ENCODE data around the gene SHROOM2.
"Not testable (repeated sequence)": the region's sequence is repeated elsewhere in the genome, so short reads cannot be mapped to it uniquely, and the experiment has no call there.

SHROOM2 gene, protein sequence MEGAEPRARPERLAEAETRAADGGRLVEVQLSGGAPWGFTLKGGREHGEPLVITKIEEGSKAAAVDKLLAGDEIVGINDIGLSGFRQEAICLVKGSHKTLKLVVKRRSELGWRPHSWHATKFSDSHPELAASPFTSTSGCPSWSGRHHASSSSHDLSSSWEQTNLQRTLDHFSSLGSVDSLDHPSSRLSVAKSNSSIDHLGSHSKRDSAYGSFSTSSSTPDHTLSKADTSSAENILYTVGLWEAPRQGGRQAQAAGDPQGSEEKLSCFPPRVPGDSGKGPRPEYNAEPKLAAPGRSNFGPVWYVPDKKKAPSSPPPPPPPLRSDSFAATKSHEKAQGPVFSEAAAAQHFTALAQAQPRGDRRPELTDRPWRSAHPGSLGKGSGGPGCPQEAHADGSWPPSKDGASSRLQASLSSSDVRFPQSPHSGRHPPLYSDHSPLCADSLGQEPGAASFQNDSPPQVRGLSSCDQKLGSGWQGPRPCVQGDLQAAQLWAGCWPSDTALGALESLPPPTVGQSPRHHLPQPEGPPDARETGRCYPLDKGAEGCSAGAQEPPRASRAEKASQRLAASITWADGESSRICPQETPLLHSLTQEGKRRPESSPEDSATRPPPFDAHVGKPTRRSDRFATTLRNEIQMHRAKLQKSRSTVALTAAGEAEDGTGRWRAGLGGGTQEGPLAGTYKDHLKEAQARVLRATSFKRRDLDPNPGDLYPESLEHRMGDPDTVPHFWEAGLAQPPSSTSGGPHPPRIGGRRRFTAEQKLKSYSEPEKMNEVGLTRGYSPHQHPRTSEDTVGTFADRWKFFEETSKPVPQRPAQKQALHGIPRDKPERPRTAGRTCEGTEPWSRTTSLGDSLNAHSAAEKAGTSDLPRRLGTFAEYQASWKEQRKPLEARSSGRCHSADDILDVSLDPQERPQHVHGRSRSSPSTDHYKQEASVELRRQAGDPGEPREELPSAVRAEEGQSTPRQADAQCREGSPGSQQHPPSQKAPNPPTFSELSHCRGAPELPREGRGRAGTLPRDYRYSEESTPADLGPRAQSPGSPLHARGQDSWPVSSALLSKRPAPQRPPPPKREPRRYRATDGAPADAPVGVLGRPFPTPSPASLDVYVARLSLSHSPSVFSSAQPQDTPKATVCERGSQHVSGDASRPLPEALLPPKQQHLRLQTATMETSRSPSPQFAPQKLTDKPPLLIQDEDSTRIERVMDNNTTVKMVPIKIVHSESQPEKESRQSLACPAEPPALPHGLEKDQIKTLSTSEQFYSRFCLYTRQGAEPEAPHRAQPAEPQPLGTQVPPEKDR (N-terminal part only)

DNA sequence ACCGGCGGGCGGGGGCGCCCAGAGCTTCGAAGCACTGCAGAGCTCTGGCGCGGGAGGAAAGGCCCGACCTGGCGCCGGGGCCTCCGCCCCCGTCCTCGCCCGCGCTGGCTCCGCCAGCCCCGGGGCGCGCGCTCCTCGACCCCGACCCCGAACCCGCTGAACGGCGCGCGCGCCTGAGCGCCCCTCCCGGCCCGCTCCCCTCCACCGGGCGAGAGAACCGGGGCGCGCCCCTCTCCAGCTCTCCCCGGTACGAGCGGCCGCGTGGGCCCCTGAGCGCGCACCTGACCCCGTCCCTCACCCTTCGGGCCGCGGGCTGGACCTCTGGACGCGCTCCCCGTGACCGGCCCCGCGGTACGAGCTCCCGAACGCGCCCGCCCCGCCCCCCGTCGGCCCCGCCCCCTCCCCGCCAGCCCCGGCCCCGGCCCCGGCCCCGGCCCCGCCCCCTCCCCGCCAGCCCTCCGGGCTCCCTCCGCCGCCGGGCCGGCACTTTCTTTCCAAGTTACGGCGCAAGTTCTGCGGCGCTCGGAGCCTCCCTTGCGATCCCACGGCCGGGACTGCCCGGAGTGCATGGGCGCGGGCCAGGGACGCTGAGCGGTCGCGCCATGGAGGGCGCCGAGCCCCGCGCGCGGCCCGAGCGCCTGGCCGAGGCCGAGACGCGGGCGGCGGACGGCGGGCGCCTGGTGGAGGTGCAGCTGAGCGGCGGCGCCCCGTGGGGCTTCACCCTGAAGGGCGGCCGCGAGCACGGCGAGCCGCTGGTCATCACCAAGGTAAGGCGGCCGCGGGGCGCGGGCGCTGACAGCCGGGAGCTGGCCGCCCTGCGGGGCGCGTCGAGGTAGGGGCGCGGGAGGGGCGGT is at the start of gene SHROOM2:
Gene SHROOM2, plus strand, starts transcription at position 486 of the 854 bp plus-strand sequence. Its CDS starts 117 bp downstream, at position 603.
- no peak for DNase-seq

DNA sequence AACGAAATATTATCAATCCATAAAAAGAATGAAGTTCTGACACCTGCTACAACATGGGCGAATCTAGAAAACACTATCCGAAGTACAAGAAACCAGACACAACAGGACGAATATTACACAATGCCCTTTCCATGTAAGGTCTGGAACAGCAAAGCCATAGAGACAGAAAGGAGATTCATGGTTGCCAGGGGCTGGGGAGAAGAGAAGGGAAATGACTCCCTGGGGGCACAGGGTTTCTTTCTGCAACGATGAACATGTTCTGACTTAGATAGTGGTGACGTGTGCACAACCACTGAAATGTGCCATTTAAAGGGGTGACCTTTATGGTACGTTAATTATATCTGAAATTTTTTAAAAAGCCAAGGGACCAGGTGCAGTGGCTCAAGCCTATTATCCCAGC is 48.9 kb upstream of the SHROOM2 start:
- DNase-seq: no peak

DNA sequence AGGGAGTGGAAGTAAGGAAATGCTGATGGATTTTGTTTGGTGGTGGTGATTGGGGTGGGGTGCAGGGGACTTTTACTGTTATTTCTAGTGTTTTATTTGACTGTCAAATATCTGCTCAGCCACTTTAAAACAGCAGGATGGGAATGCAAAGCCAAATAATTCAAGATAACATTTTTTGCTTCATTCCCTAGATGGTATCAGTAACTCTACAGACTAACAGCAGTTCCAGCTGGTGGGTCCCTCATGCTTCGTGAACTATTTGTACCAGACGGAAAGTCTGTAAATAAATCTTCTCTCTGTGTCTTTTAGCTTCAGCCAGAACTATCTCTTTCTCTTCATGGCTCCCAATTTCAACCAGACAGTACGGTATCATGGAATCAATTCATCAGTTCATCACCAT is 48.1 kb upstream of the SHROOM2 start:
- DNase-seq: no peak

DNA sequence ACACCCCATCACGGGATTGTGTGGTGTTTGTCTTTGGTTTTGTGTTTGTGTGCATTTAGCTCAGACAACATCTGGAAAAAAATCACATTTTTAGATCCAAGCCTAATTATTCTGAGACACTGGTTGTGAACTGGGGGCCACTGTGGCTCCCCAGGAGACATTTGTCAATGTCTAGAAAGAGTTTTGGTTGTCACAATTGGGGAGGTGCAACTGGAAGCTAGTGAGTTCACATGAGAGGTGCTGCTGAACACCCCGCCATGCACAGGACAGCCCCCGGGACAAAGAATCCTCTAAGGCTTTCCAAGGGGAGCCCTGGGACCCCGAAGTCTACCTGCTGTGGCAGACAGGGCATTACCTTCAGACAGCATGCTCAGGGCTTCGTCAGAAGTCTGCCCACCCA is 47.1 kb upstream of the SHROOM2 start:
- DNase-seq: no peak

DNA sequence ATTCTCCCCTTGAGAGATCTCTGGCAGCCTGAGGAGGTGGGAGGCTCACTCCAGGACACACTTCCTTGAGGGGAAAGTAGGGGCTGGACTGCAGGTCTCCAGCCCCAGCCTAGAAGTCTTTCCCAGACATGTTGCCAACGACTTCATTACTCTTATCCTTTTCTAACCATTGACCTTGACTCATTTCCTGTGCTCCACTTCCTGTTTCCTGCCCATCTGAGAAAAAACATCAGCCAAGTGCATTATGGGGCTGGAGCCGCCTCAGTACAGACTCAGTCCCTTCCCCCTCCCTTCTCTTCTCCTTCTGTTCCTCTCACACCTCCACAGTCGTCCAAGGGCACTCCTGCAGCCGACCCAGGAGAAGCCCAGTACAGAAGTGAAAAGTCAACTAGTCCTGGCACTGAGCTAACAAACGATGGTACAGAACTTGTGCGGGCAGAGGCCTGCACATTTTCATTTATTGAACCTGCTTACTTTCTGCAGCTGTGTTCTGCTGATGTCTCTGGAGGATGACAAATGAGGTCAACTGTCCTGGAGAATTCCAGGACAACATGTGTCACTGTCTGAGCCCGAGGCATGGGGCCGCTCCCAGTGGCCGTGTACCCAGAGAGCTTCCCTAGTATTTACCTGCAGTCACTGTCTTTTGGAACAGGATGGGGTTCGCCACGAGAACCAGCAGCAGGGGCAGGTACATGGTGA is 40.7 kb upstream of the SHROOM2 start:
- no peak for DNase-seq

DNA sequence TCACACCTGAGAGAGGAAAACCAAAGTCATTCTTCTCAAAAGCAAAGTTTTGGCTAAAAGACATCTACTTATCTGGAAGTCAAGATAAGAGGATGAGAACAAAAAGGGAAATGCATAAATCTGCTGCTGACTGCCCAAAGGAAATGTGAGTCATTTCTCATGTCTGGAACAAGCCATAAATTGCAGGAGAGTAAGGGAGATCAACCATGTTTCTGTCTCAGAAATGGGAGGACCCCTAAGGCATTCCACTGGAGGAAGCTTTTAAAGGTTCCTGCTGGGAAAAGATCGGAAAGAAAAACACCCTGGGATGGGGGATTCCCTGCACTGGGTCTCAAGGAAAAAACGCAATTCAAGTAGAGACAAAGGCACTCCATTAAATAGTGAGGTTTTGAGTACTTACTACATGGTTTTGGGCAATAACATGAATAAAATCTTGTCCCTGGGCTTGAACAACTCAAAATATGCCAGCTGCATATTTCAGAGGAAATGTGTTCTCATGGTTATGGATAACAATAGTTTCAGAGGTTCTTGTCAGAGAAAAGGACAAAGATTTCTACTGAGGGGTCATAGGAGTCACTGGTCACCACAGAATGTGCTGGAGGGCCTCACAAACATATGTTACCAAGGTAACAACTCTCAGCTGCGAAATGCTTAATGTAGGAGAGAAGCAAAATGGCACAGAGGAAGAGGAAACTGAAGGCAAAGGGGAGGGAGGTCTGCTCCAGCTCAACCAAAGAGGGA is 39.9 kb upstream of the SHROOM2 start:
- no peak for DNase-seq

DNA sequence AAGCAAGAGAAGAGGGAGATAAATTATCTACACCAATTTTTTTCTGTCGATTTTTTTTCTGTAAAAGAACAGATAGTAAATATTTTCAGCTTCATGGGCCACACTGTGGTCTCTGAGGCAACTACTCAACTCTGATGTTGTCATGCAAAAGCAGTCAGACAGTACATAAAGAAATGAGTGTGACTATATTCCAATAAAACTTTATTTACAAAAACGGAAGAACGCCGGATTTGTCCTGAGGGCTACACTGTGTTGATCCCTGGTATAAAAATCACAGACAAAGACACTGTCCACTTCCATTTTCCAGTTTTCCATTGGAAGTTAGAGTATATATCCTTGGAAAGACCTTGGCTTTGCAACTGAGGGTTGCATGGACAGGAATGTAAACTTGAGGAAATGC is 38.6 kb upstream of the SHROOM2 start:
- no peak for DNase-seq

DNA sequence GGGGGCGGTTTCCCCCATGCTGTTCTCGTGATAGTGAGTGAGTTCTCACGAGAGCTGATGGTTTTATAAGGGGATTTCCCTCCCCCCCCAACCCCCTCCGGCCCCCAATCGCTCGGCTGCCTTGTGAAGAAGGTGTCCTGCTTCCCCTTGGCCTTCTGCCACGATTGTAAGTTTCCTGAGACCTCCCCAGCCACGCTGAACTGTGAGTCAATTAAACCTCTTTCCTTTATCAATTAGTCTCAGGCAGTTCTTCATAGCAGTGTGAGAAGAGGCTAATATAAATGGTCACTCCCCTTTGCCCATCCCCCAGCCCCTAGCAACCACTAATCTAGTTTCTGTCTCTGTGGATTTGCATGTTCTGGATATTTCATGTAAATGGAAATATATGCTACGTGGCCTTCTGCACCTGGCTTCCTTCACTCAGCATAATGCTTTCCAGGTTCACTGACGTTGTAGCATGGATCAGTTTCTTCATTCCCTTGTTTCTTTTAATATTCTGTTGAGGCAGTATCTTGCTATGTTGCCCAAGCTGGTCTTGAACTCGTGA is 37.0 kb upstream of the SHROOM2 start:
- DNase-seq: no peak

DNA sequence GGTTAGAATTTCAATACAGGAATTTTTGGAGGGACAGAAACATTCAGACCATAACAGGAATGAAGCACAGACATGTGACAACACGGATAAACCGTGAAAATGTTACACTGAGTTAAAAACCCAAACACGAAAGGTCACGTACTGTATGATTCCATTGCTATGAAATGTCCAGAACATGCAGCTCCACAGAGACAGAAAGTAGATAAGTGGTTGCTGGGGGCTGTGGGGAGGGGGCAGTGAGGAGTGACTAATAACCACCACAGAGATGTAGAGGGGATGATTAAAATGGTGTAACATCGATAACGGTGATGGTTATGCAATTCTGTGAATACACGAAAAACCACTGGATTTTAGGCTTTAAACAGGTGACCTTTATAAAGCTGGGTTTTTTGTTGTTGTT is 28.9 kb upstream of the SHROOM2 start:
- DNase-seq: no peak

DNA sequence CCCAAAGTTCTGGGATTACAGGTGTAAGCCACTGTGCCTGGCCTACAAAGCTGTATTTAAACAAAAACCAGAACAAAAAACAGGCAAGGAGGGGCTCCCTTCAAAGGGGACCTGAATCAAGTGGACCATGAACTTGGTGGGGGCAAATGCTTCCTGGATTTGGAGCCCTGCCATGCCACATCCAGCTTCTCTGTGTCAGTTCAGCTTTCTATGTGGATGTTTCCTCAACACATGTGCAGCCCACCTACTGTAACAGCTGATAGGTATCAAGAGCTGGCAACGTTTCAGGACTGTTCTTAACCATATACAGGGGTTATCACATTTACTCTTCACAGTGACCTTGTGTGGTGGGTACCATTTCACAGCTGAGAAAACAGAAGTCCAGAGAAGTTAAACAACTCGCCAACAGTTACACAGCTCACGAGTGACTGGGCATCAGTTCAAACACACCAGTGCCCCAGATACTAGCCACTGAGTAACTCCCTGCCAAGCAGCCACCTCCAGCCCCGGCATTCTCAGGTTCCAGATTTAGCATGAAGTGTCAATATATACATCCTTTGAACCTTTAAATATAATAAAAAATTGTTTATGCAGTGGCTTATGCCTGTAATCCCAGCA is 28.1 kb upstream of the SHROOM2 start:
- DNase-seq: no peak

DNA sequence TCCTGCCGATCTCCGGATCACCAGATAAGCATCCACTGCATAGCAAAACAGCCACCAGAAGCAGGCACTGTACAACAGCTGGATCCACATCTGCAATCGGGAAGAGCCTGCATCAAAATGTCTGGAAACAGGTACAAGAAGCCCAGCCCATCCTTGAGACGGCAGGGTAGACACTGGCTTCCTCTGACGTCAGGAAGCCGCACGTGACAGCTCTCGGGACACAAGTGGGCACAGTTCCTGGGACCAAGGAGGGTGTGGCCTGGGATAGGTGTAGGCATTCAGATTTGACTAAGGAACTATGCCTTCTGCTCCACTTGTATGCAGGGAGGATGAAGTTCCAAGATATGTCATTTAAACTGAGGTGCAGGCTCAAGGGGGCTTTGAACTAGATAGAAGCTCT is 26.9 kb upstream of the SHROOM2 start:
- no peak for DNase-seq

DNA sequence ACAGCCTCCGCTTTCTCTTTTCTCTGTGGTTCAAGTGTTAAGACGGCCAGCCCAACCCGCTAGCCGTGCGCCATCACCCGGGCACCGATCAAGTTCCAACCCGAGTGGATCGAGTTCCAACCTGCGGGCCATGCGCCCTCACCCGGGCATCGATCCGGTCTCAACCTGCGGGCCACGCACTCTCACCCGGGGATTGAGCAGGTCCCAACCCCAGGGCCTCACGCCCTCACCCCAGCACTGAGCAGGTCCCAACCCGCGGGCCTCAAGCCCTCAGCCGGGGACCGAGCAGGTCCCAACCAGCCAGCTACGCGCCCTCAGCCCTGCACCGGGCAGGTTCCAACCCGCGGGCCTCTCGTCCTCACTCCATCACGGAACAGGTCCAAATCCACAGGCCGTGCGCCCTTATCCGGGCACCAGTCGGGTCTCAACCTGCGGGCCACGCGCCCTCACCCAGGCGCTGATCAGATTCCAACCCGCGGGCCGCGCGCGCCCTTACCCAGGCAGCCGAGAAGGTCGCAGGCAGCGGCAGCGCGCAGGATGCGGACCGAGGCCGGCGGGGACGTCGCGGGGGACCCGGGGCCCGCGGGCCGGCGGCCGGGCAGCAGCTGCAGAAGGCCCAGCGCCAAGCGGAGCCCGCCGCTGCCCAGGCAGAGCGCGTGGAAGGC is 21.0 kb upstream of the SHROOM2 start:
- DNase-seq: no peak

DNA sequence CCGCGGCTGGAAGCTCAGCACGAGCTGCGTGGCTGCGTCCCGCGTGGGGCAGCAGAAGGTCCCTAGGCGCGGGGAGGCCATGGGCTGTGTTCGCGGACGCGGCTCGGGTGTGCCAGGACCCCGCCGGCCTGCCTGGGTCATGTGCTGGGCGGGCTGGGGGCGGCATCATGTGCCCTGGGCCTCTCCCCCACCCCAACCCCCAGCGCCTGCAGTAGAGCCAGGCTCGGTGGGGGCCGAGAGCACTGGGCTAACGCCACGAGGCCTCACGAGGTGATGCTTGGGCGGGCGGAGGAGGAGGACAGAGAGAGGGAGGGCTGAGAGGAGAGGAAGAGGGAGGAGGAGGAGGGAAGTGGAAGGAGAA is 20.5 kb upstream of the SHROOM2 start, which contains the start of gene GPR143:
Gene GPR143, minus strand, starts transcription at position 111 of the 361 bp plus-strand sequence. Its CDS starts 30 bp downstream, at position 81.
- no peak for DNase-seq

DNA sequence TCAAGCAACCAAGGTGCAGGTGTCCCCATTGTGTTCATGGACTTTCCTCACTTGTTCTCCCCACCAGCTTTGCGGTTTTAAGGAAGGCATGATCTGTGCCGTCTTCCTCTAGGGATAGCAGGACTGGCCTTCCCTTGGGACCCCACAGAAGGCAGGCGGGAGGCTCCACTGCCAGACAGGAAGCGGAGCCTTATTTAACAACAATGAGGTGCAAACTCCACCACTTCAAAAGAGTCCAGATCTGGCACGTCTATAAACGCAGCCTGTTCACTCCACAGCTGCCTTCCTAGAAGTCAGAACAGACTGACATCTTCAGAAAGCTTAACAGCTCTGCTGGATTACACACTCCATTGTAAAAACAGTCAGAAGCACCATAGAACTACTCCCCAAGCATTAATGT is 18.9 kb upstream of the SHROOM2 start:
- DNase-seq: no peak

DNA sequence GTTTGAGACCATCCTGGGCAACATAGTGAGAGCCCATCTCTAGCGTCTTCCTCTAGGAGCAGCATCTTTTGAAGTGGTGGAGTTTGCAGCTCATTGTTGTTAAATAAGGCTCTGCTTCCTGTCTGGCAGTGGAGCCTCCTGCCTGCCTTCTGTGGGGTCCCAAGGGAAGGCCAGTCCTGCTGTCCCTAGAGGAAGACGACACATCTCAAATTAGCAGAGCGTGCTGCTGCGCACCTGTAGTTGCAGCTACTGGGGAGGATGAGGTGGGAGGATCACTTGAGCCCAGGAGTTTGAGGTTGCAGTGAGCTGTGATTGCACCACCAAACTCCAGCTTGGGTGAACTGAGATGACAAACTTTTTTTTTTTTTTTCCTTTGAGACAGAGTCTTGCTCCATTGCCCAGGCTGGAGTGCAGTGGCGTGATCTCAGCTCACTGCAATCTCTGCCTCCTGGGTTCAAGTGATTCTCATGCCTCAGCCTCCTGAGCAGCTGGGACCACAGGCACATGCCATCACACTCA is 17.8 kb upstream of the SHROOM2 start:
- DNase-seq: not testable (repeated sequence)

DNA sequence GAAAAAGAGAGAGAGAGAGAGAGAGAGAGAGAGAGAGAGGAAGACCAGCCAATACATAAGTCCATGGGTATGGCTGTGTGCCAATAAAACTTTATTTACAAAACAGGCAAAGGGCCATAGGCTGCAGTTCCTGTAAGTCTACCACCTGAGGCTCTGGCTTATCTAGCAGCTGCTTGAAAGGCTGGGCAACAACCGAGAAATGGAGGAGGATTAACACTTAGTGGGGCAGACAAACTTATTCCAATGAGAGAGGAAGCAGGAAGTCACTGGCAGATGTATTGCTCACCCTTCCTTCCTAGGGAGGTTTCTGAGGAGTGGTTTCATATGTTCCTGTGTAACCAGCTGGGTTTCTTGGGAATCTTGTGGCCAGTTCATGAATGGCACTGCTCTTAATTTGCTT is 15.9 kb upstream of the SHROOM2 start:
- DNase-seq: no peak

DNA sequence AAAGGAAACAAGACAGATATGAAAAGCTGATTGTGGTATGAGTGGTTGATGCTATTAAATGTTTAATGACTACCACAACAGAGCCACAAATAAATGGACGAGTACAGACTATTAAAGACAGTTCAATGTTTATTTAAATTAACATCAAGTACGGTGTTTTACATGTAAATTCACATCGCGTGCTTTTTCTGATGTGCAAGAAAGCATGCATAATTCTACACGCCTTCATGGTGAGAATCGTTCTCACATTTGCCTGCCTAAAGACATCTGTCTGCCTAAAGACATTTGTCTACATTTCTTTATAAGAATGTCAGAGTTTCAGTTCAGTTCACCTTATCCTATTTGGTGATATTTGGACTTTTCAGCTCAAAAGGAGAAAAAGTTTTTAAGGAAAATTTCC is 13.3 kb upstream of the SHROOM2 start:
- DNase-seq: no peak

DNA sequence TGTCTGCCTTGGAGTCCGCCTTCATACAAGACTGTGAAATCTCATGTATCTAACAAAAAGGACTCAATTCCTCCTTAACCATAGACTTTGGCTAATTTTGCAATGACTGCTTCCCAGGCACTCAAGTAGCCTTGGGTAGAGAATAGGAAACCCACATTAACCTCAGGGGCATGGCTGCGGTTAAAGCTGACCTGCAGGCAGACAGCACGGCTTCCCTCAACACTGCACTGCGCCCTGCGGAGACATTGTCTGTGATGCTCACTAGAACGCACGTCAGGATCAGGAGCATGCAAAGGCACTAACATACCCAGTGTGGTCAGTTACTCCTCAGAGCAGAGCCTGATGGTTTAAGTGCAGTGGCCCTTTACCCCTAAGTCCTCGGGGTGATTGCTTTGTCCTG is 10.3 kb upstream of the SHROOM2 start:
- DNase-seq: no peak

DNA sequence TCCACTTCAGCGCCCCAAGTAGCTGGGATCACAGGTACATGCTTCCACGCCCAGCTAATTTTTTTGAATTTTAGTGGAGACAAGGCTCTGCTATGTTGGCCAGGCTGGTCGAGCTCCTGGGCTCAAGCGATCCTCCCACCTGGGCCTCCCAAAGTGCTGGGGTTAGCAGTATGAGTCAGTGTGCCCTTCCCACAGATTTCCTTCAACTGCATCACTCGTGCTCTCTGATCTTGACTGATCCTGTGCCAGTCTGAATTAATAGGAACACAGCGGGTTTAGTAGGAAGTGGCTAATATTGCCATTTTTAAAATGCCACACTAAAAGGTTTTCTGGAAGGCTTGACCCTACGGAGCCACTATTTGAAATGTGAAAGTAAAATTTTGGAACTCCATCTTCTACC is 4.3 kb upstream of the SHROOM2 start:
- DNase-seq: no peak

Measured in CD4-positive, alpha-beta T cell treated with Interleukin-10 for 1 hour (primary cell).